Measurements from ENCODE around the gene GNL3L. TPM values are rescaled to one million over a fixed set of nuclear protein-coding genes. Genes with fewer than 3 reads are reported as not detected.
"Not testable (repeated sequence)": the region's sequence is repeated elsewhere in the genome, so short reads cannot be mapped to it uniquely, and the experiment has no call there.

GNL3L gene
- total and polyA plus RNA-seq, 8 donors: 3.0 to 60.7 (median 15.7) TPM

- TF ChIP-seq EP300 (IDR thresholded peaks at IDR 0.05) (no peak), CTCF (IDR thresholded peaks at IDR 0.05) (no peak), POLR2AphosphoS5 (IDR thresholded peaks at IDR 0.05) (no peak), POLR2A (IDR thresholded peaks at IDR 0.05) (no peak)
- Histone ChIP-seq H3K4me3 (no peak overlapping the region), H3K27me3 (no peaks in the 10 kb centered on the region), H3K9me3 (no peaks in the 10 kb centered on the region), H3K36me3 (peaks cover 0 to 80% (median 74%) of the 10 kb centered on the region in 4 donors), H3K4me1 (no peaks in the 10 kb centered on the region), H3K27ac (no peak overlapping the region)
- DNase-seq: no peak
- 79 to 100% (median 92%) methylated on average over 8 to 11 of the region's 11 CpGs for WGBS, 5 donors
- intact Hi-C loops (cut with DNase I; ENCODE audit: low total_unique reads): no loop called here
These were observed 30.4 kb downstream of the GNL3L start for GRCh38 chrX:54560411-54560810.

DNA sequence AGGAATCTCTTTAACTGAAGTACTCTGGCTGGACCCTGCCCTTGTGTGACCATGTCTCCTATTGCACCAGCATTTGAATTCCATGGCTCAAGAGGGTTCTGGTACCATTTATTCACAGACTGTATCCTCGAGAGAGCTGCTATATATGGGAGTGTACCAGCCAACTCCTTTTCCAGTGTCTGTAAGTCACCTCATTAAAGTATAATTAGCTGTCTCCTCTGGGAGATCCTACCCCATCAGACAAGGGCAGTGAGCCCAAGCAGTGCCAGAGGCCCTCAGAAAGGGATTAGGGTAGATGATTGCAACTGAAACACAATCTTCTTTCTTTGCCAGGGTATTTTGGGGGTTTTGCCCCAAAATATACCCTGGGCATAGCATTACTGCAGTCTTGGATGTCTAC, 31.6 kb downstream of the GNL3L start:
- TF ChIP-seq POLR2A (IDR thresholded peaks at IDR 0.05): no peak
- no peak for TF ChIP-seq CTCF (IDR thresholded peaks at IDR 0.05)
- no peak for TF ChIP-seq EP300 (IDR thresholded peaks at IDR 0.05)
- no peak for TF ChIP-seq POLR2AphosphoS5 (IDR thresholded peaks at IDR 0.05)
- Histone ChIP-seq H3K4me1 (no peaks in the 10 kb centered on the region), H3K9me3 (no peaks in the 10 kb centered on the region), H3K27me3 (no peaks in the 10 kb centered on the region), H3K36me3 (peaks cover 0 to 69% (median 63%) of the 10 kb centered on the region in 4 donors), H3K4me3 (no peak overlapping the region), H3K27ac (no peak overlapping the region)
- WGBS, 5 donors: 75 to 96% (median 93%) methylated on average over 1 of the region's 1 CpG; no CpG with 5 or more reads in 1 of the 5 donors
- intact Hi-C loops (cut with DNase I; ENCODE audit: low total_unique reads): no loop called here
- DNase-seq: no peak

DNA sequence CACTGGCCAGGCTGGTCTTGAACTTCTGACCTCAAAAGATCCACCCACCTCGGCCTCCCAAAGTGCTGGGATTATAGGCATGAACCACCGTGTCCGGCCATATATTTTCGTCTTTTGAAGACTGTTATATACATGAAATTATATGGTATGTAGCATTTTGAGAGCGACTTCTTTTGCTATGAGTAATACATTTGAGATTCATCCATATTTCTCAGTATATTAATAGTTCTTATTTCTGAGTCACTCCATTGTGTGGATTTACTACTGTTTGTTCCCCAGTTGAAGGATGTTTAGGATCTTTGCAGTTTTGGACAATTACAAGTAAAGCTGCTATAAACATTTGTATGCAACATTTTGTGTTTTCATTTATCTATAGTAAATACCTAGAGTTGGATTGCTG, 34.9 kb downstream of the GNL3L start:
- TF ChIP-seq EP300 (IDR thresholded peaks at IDR 0.05): no peak
- TF ChIP-seq CTCF (IDR thresholded peaks at IDR 0.05): no peak
- no peak for TF ChIP-seq POLR2AphosphoS5 (IDR thresholded peaks at IDR 0.05)
- no peak for TF ChIP-seq POLR2A (IDR thresholded peaks at IDR 0.05)
- no peak for DNase-seq
- H3K9me3 ChIP-seq: peaks cover 0 to 3% (median 1%) of the 10 kb centered on the region in 4 donors
- intact Hi-C loops (cut with DNase I; ENCODE audit: low total_unique reads): no loop called here
- H3K4me3 ChIP-seq: no peak overlapping the region
- peaks cover 0 to 40% (median 35%) of the 10 kb centered on the region in 4 donors for H3K36me3 ChIP-seq
- no peaks in the 10 kb centered on the region for H3K27me3 ChIP-seq
- WGBS, 5 donors: 87 to 98% (median 95%) methylated on average over 5 of the region's 5 CpGs
- no peaks in the 10 kb centered on the region for H3K4me1 ChIP-seq
- H3K27ac ChIP-seq: no peak overlapping the region

- no peaks in the 10 kb centered on the region for H3K27me3 ChIP-seq
- no peak for DNase-seq
- intact Hi-C loops (cut with DNase I; ENCODE audit: low total_unique reads): no loop called here
- peaks cover 0 to 13% (median 6%) of the 10 kb centered on the region in 4 donors for H3K36me3 ChIP-seq
- TF ChIP-seq POLR2A (IDR thresholded peaks at IDR 0.05) (no peak), CTCF (IDR thresholded peaks at IDR 0.05) (no peak), EP300 (IDR thresholded peaks at IDR 0.05) (no peak), POLR2AphosphoS5 (IDR thresholded peaks at IDR 0.05) (no peak)
- H3K4me1 ChIP-seq: no peaks in the 10 kb centered on the region
- H3K4me3 ChIP-seq: no peak overlapping the region
- H3K9me3 ChIP-seq: peaks cover 0 to 18% (median 10%) of the 10 kb centered on the region in 4 donors
- H3K27ac ChIP-seq: no peak overlapping the region
These were observed 40.3 kb downstream of the GNL3L start for GRCh38 chrX:54570332-54570731.

- Histone ChIP-seq H3K36me3 (peaks cover 0 to 12% (median 5%) of the 10 kb centered on the region in 4 donors), H3K9me3 (peaks cover 0 to 18% (median 10%) of the 10 kb centered on the region in 4 donors)
- H3K4me3 ChIP-seq; H3K27ac ChIP-seq; H3K27me3 ChIP-seq; intact Hi-C loops (cut with DNase I; ENCODE audit: low total_unique reads); DNase-seq; H3K4me1 ChIP-seq: not testable (repeated sequence)
- WGBS, 5 donors: 97 to 100% (median 98%) methylated on average over 3 to 23 of the region's 31 CpGs; no CpG with 5 or more reads in 2 of the 5 donors
These were observed 42.6 kb downstream of the GNL3L start for GRCh38 chrX:54572641-54573040.

Measured in stomach (tissue), 9 donors.